Left lung (tissue), 10 donors: ENCODE measurements around the gene KLF11. TPM values are rescaled to one million over a fixed set of nuclear protein-coding genes. Genes with fewer than 3 reads are reported as not detected.
"Not testable (repeated sequence)": the region's sequence is repeated elsewhere in the genome, so short reads cannot be mapped to it uniquely, and the experiment has no call there.

Experiments used
- ATAC-seq: fragments of 200-7000 bp; cut with Tn5 transposase; one replicate; pipeline ENCODE4 v1.9.1; 2020; ENCODE audit warnings: moderate library complexity
- DNase-seq, 4 donors: peaks; one replicate each; pipeline ENCODE4 v3.0.0-alpha.2; 2013 to 2020
- H3K27ac ChIP-seq, 2 donors: fragments of 200-600 bp; sonication (generic) in 1 of 2; one replicate each; pipeline versions ENCODE4 v1.5.0 to v1.8.0; 2020 to 2021
- H3K27me3 ChIP-seq, 2 donors: fragments of 200-600 bp; sonication (generic) in 1 of 2; one replicate each; pipeline versions ENCODE4 v1.5.0 to v1.8.0; 2020 to 2021
- H3K36me3 ChIP-seq, 2 donors: fragments of 200-600 bp; sonication (generic) in 1 of 2; one replicate each; pipeline versions ENCODE4 v1.5.0 to v1.8.0; 2020 to 2021
- H3K4me1 ChIP-seq, 2 donors: fragments of 200-600 bp; one replicate each; pipeline ENCODE4 v1.8.0; 2021
- H3K4me3 ChIP-seq, 2 donors: fragments of 200-600 bp; sonication (generic) in 1 of 2; one replicate each; pipeline versions ENCODE4 v1.5.0 to v1.8.0; 2020 to 2021; ENCODE audit warnings: mild to moderate bottlenecking in 1 of 2
- H3K9me3 ChIP-seq, 2 donors: fragments of 200-600 bp; sonication (generic) in 1 of 2; one replicate each; pipeline versions ENCODE4 v1.5.0 to v1.8.0; 2020 to 2021
- CTCF ChIP-seq, 2 donors: fragments of 200-600 bp; sonication (generic) in 1 of 2; IDR thresholded peaks; one replicate each; pipeline versions ENCODE4 v1.5.0 to v1.8.0; 2021; ENCODE audit warnings: antibody characterized with exemption in 2 of 2
- intact Hi-C, 2 donors: fragments of 100-400 bp; cut with DNase I; formaldehyde crosslinking; loops; one replicate each; pipeline versions ENCODE4 v1.11.2 to v1.14.2; 2022
- polyA plus RNA-seq, 6 donors: library from polyadenylated mRNA; unstranded; fragments of 120-200 nt; gene quantifications; one replicate each; pipeline ENCODE4 v1.2.1, GENCODE V29; 2013; ENCODE audit not compliant: insufficient read length in 6 of 6
- total RNA-seq, 2 donors: library from RNA; stranded (reverse); fragmentation: NEBNext Ultra II Directional; extraction: Animal tissue kit (Norgen Biotek cat#: 25700); gene quantifications; one replicate each; pipeline ENCODE4 v1.2.1, GENCODE V29; 2021
- donor health status: DM: no; HTN: yes; CAD: no.
- donor health status: DM: no; HTN: no; CAD: no.

KLF11 gene
- total and polyA plus RNA-seq, 8 donors = 15.7 to 23.0 (median 20.0) TPM

GRCh38 chr2:10087360-10087759 lies 44.0 kb downstream of the KLF11 start:
- no peak for ATAC-seq
- TF ChIP-seq CTCF (IDR thresholded peaks at IDR 0.05) = no peak
- intact Hi-C loops = no loop called here

DNA sequence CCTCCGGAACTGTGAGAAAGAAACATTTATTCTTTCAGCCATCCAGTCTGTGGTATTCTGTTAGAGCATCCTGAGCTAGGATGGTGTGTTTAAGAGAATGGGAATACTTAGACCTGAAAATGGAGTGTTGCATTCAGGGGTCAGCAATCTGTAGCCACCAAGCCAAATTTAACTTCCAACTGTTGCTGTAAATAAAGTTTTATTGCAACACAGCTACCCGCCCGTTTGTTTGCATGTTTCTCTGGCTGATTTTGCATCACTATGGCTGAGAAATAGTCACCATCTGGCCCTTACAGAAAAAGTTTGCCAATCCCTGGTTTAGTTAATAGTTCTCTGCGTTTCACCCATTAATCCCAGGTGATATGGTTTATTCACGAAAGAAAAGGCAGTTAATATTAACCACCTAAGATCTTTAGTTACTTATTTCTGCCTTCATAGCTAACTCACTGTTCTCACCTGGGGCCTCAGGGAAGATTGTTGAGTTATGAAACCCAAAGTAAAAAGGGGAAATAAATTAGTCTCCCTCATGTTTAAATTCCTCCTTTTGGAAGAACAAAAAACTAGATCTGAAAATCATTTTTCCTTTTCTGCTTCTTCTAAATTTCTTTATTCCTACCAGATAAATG lies 46.3 kb downstream of the KLF11 start:
- Histone ChIP-seq H3K4me3 (no peak overlapping the region), H3K27ac (no peak overlapping the region), H3K4me1 (peaks cover 5 to 9% of the 10 kb centered on the region in 2 donors), H3K9me3 (no peaks in the 10 kb centered on the region), H3K36me3 (no peaks in the 10 kb centered on the region), H3K27me3 (peaks cover 11 to 42% of the 10 kb centered on the region in 2 donors)
- DNase-seq = no peak
- ATAC-seq = no peak
- intact Hi-C loops = no loop called here
- TF ChIP-seq CTCF (IDR thresholded peaks at IDR 0.05) = no peak

More at GRCh38 chr2:10087360-10087759, 44.0 kb downstream of the KLF11 start:
- H3K9me3 ChIP-seq = no peaks in the 10 kb centered on the region
- H3K27ac ChIP-seq = no peak overlapping the region
- H3K4me1 ChIP-seq = peaks cover 5 to 9% of the 10 kb centered on the region in 2 donors
- no peak overlapping the region for H3K4me3 ChIP-seq
- H3K36me3 ChIP-seq = no peaks in the 10 kb centered on the region
- DNase-seq = no peak
- H3K27me3 ChIP-seq = peaks cover 19 to 42% of the 10 kb centered on the region in 2 donors

GRCh38 chr2:10091182-10091888 lies 48.0 kb downstream of the KLF11 start:
- Histone ChIP-seq H3K4me3 (peak overlapping the region; percentile 11 to 45), H3K27ac (peak overlapping the region in 1 of 2 donors; percentile 23), H3K9me3 (no peaks in the 10 kb centered on the region), H3K4me1 (peaks cover 5 to 9% of the 10 kb centered on the region in 2 donors), H3K27me3 (peaks cover 11 to 37% of the 10 kb centered on the region in 2 donors), H3K36me3 (no peaks in the 10 kb centered on the region)
- intact Hi-C loops = no loop called here
- ATAC-seq (peak; percentile 91), DNase-seq (peak in 2 of 4 donors; percentile 61 to 86)
- no peak for TF ChIP-seq CTCF (IDR thresholded peaks at IDR 0.05)

GRCh38 chr2:10091889-10092244 lies 48.5 kb downstream of the KLF11 start:
- H3K36me3 ChIP-seq, H3K27ac ChIP-seq, intact Hi-C loops, H3K9me3 ChIP-seq, DNase-seq, H3K4me1 ChIP-seq, ATAC-seq: not testable (repeated sequence)
- Histone ChIP-seq H3K27me3 (peaks cover 11 to 37% of the 10 kb centered on the region in 2 donors), H3K4me3 (peak overlapping the region in 1 of 2 donors; percentile 45)

GRCh38 chr2:10094271-10094814 lies 51.0 kb downstream of the KLF11 start:
- TF ChIP-seq CTCF (IDR thresholded peaks at IDR 0.05) = no peak
- H3K27me3 ChIP-seq = peaks cover 11 to 37% of the 10 kb centered on the region in 2 donors
- H3K27ac ChIP-seq = no peak overlapping the region
- H3K9me3 ChIP-seq = no peaks in the 10 kb centered on the region
- no peak for ATAC-seq
- DNase-seq = no peak
- intact Hi-C loops = no loop called here
- no peak overlapping the region for H3K4me3 ChIP-seq
- H3K36me3 ChIP-seq = no peaks in the 10 kb centered on the region
- peaks cover 5 to 16% of the 10 kb centered on the region in 2 donors for H3K4me1 ChIP-seq
